ENCODE measurements around the gene GFPT1. TPM values are rescaled to one million over a fixed set of nuclear protein-coding genes. Genes with fewer than 3 reads are reported as not detected.
"Not testable (repeated sequence)": the region's sequence is repeated elsewhere in the genome, so short reads cannot be mapped to it uniquely, and the experiment has no call there.

The GFPT1 gene
- total and polyA plus RNA-seq, 2 donors from 2014 or later, result 9.5 to 43.1 TPM

GRCh38 chr2:69356471-69356870 lies 30.6 kb downstream of the GFPT1 start:
- no peak overlapping the region for H3K27ac ChIP-seq (ENCODE audit: low read depth in 2 of 2, low read length in 2 of 2)
- FAIRE-seq (no peak), DNase-seq (no peak)
- peaks cover 9 to 14% (median 14%) of the 10 kb centered on the region in 3 donors for H3K36me3 ChIP-seq (ENCODE audit: control insufficient read depth in 2 of 3, insufficient read depth in 3 of 3, low read length in 3 of 3)
- intact Hi-C loops (cut with DNase I), result no loop called here
- TF ChIP-seq, protein P1, sequence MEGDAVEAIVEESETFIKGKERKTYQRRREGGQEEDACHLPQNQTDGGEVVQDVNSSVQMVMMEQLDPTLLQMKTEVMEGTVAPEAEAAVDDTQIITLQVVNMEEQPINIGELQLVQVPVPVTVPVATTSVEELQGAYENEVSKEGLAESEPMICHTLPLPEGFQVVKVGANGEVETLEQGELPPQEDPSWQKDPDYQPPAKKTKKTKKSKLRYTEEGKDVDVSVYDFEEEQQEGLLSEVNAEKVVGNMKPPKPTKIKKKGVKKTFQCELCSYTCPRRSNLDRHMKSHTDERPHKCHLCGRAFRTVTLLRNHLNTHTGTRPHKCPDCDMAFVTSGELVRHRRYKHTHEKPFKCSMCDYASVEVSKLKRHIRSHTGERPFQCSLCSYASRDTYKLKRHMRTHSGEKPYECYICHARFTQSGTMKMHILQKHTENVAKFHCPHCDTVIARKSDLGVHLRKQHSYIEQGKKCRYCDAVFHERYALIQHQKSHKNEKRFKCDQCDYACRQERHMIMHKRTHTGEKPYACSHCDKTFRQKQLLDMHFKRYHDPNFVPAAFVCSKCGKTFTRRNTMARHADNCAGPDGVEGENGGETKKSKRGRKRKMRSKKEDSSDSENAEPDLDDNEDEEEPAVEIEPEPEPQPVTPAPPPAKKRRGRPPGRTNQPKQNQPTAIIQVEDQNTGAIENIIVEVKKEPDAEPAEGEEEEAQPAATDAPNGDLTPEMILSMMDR (IDR thresholded peaks at IDR 0.05; ENCODE audit: borderline replicate concordance, extremely low read depth, insufficient read depth), result no peak
- no peaks in the 10 kb centered on the region for H3K9me3 ChIP-seq (ENCODE audit: control insufficient read depth in 2 of 3, insufficient read depth in 1 of 3, low read length in 3 of 3)
- no peaks in the 10 kb centered on the region for H3K4me1 ChIP-seq (ENCODE audit: control insufficient read depth in 2 of 3, insufficient read depth in 2 of 3, low read depth in 1 of 3, low read length in 3 of 3)
- H3K4me3 ChIP-seq (ENCODE audit: low read length in 3 of 3), result no peak overlapping the region
- H3K9ac ChIP-seq (ENCODE audit: low read length in 3 of 3), result no peak overlapping the region
- H3K27me3 ChIP-seq (ENCODE audit: control insufficient read depth, insufficient read depth, low read length), result no peaks in the 10 kb centered on the region

DNA sequence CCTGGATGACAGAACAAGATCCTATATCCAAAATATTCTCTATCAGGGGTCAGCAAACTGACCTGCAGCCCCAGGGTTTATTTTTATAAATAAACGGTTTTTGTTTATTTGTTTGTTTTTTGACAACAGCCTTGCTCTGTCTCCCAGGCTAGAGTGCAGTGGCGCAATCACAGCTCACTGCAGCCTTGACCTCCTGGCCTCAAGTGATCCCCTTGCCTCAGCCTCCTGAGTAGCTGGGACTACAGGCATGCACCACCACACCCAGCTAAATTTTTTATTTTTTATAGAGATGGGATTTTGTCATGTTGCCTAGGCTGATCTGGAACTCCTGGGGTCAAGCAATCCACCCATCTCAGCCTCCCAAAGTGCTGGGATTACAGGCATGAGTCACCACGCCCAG lies 32.1 kb downstream of the GFPT1 start:
- H3K4me3 ChIP-seq (ENCODE audit: low read length in 3 of 3); H3K27me3 ChIP-seq (ENCODE audit: control insufficient read depth, insufficient read depth, low read length); FAIRE-seq; intact Hi-C loops (cut with DNase I); H3K27ac ChIP-seq (ENCODE audit: low read depth in 2 of 2, low read length in 2 of 2); H3K9ac ChIP-seq (ENCODE audit: low read length in 3 of 3); H3K4me1 ChIP-seq (ENCODE audit: control insufficient read depth in 2 of 3, insufficient read depth in 2 of 3, low read depth in 1 of 3, low read length in 3 of 3); DNase-seq; H3K9me3 ChIP-seq (ENCODE audit: control insufficient read depth in 2 of 3, insufficient read depth in 1 of 3, low read length in 3 of 3): not testable (repeated sequence)
- peaks cover 10 to 15% (median 14%) of the 10 kb centered on the region in 3 donors for H3K36me3 ChIP-seq (ENCODE audit: control insufficient read depth in 2 of 3, insufficient read depth in 3 of 3, low read length in 3 of 3)

GRCh38 chr2:69353360-69353759 lies 33.7 kb downstream of the GFPT1 start:
- Histone ChIP-seq H3K36me3 (ENCODE audit: control insufficient read depth in 2 of 3, insufficient read depth in 3 of 3, low read length in 3 of 3) (peaks cover 18 to 25% (median 19%) of the 10 kb centered on the region in 3 donors), H3K9ac (ENCODE audit: low read length in 3 of 3) (no peak overlapping the region), H3K9me3 (ENCODE audit: control insufficient read depth in 2 of 3, insufficient read depth in 1 of 3, low read length in 3 of 3) (no peaks in the 10 kb centered on the region), H3K27me3 (ENCODE audit: control insufficient read depth, insufficient read depth, low read length) (no peaks in the 10 kb centered on the region), H3K27ac (ENCODE audit: low read depth in 2 of 2, low read length in 2 of 2) (no peak overlapping the region), H3K4me1 (ENCODE audit: control insufficient read depth in 2 of 3, insufficient read depth in 2 of 3, low read depth in 1 of 3, low read length in 3 of 3) (no peaks in the 10 kb centered on the region), H3K4me3 (ENCODE audit: low read length in 3 of 3) (no peak overlapping the region)
- intact Hi-C loops (cut with DNase I), result no loop called here
- TF ChIP-seq, protein P1 (IDR thresholded peaks at IDR 0.05; ENCODE audit: borderline replicate concordance, extremely low read depth, insufficient read depth), result no peak
- DNase-seq, result no peak
- no peak for FAIRE-seq

GRCh38 chr2:69348781-69349180 lies 38.2 kb downstream of the GFPT1 start:
- H3K9me3 ChIP-seq (ENCODE audit: control insufficient read depth in 2 of 3, insufficient read depth in 1 of 3, low read length in 3 of 3), result no peaks in the 10 kb centered on the region
- H3K9ac ChIP-seq (ENCODE audit: low read length in 3 of 3), result no peak overlapping the region
- H3K4me1 ChIP-seq (ENCODE audit: control insufficient read depth in 2 of 3, insufficient read depth in 2 of 3, low read depth in 1 of 3, low read length in 3 of 3), result no peaks in the 10 kb centered on the region
- no peak for DNase-seq
- no peaks in the 10 kb centered on the region for H3K27me3 ChIP-seq (ENCODE audit: control insufficient read depth, insufficient read depth, low read length)
- TF ChIP-seq, protein P1 (IDR thresholded peaks at IDR 0.05; ENCODE audit: borderline replicate concordance, extremely low read depth, insufficient read depth), result no peak
- no peak for FAIRE-seq
- no peak overlapping the region for H3K27ac ChIP-seq (ENCODE audit: low read depth in 2 of 2, low read length in 2 of 2)
- intact Hi-C loops (cut with DNase I), result no loop called here
- H3K36me3 ChIP-seq (ENCODE audit: control insufficient read depth in 2 of 3, insufficient read depth in 3 of 3, low read length in 3 of 3), result peaks cover 15 to 35% (median 16%) of the 10 kb centered on the region in 3 donors
- H3K4me3 ChIP-seq (ENCODE audit: low read length in 3 of 3), result no peak overlapping the region
